DMS153 treated with DMSO at 0.1 percent for 48 hours (cell line): Measurements from ENCODE around the gene STARD8.

Experiments used
- DNase-seq: peaks from one replicate; lab custom pipeline; 2025; ENCODE audit not compliant: unreplicated experiment; lab: John Stamatoyannopoulos, UW

The STARD8 gene

DNA sequence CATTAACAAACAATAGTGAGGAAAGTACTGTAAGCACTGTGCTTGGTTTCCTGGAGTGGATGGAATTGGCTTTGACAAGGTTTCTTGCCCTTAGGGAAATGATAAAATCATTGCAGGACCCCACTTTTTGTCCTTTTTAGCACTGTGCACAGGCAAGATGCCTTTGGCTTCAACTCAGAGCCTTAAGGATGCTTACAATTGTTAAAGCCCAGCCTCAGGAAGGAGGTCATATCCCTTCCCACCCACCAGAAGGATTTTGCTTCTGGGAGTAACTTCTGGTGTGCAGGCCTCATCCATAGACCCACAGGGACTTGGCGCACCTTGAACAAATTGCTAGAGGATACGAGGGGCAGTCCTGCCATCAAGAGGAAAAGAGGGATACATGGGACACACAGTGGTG is 44.5 kb downstream of the STARD8 start:
- no peak for DNase-seq

GRCh38 chrX:68692651-68693050 is 45.2 kb downstream of the STARD8 start:
- DNase-seq, result no peak

DNA sequence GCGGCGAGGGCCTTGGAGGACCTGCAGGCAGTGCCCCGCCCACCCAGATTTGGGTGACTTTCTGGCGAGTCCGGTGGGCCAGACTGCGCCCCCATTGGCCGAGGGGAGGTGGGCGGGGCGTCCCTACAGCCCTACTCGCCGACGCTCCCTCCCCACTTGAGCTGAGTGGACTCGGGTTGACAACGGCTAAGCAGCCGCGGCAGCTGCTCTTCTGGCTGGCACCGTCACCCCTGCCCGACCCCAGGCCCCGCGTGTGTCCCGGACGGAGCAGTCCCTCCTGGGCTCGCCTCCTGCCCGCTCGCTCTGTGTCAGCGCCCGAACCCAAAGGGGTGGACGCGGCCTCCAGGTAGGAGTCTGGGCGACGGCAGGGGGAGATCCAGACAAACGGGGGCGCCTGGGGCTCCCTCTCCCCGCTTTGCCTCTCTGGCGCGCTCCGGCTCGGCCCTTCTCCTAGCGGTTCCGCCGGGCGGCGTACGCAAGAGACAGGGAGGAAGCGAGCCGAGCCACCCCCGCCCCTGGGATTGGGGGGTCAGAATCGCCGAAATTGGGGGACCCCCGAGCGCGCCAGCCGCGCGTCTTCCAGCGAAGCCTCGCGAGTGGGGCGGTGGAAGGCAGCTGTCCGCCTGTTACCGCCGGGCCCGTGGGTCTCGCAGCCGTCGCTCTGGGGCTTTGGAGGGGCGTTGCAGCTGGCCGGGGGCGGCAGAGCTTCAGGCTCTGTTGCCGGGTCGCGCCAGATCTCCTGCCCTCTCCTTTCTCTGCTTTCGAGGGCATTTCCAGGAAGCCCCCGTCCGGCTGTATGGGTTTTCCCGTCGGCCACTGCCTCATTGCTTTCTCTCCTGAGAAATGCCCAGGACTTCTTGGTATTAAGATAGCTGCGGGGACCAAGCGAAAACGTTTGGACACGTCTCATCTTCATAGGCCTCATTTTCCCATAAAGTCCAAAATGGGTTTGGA is 46.3 kb downstream of the STARD8 start:
- no peak for DNase-seq

GRCh38 chrX:68694435-68695205 is 47.2 kb downstream of the STARD8 start:
- no peak for DNase-seq

DNA sequence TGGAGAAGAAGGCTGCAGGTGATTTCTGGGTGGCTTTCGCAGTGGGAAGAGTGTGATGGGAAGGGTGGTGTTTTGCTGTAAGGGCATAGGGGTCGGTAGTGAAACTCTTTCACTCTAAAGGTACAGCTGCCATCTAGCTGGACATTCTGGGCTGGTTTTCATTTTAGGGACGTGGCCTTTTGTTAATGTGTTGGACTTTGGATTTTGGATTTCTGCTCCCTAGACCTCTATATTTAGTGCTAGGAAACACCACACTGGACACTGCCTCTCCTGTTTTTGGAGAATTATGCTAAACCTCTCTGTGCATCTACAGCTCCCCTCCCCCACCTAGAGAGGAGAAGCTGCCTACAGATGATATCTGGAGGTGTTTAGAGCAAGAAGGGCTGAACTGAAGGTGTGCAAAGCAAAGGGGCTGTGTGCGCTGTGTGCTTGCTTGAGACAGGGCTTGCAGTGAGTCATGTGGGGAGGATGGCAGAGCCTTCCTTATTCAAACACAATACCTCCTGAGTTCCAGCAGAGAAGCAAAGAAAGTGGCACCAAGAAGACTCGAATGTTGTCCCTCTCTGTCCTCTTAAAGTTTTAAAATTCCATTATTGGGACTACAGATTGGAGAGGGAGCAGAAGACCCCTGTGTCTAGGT is 47.9 kb downstream of the STARD8 start:
- no peak for DNase-seq

DNA sequence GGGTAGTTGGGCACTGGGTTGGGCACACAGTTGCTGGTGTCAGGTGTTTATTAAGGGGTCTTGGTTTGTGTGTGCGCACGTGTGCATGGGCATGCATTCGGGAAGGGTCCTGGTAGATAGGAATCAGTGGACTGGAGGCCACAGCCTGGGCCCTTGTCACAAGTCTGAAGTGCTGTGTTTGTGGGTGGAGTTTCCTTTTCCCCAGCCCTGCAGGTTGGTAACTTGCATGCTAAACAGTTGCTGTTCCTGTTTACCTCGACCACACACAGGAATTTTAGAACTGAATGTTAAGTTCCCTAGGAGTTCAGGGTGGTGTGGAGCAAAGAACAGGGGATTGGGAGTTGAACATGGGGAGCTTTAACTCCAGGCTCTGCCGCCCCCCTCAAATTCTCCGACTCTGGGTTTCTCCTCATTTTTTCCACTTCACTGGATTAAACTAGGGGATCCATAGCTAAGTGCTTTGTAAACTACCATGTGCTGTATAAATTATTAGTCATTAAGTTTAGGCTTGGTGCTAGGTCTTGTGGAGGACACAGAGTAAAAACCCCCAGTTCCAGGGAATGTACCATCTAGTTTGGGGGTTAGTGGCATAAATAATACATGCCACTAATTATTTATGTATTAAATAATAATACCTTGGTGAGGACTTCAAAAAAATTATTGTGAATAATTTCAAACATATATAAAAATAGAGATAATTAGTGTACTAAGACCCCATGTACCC is 49.0 kb downstream of the STARD8 start:
- no peak for DNase-seq

DNA sequence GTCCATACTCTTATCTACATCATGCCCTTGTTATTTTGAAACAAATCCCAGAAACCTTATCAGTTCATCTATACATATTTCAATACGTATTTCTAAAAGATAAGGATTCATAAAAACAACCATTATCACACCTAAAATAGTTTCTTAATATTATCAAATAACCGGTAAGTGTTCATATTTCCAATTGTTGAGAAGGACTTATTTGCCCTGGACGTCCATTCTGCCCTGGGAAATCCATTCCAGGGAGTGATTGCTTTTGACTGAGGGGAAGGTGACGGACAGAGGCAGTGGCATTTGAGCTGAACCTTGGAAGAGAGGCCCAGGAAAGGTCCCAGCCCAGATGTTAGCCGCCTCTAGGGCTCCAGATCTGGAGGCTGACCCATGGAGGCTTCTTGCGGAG is 49.6 kb downstream of the STARD8 start:
- DNase-seq, result no peak

DNA sequence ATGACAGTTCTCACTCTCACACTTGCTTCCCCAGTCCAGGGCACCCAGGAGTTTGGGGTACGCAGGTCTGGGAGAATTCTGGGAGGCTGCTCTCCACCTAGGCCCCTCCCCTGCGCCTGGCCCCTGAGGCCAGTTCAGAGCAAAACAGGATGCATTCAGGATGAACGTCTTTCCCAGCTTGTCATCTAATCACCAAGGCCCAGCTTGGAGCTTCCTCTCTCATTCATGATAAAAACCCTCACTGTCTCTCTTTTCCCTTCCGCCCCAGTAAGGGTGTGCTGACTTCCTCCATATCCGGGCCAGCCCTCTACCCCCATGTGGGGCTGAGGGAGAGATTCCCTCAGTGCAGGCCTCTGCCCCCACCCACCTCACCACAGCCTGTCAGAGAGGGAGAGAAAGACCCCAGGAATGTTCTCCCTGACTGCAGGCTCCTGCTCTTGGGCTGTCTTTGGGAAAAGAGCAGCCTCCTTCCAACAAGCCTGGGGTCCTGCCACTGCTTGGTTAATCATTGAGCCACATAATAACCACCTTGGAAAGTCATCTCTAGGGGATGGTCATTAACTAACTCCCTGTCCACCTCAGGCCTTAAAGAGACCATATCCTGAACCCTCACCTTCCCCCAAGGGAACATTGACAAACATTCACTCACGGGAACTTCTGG is 50.1 kb downstream of the STARD8 start:
- DNase-seq, result no peak

GRCh38 chrX:68698942-68699341 is 51.5 kb downstream of the STARD8 start:
- DNase-seq, result no peak

GRCh38 chrX:68699960-68700746 is 52.7 kb downstream of the STARD8 start:
- DNase-seq, result no peak

GRCh38 chrX:68703369-68703768 is 55.9 kb downstream of the STARD8 start:
- no peak for DNase-seq

GRCh38 chrX:68703846-68704245 is 56.4 kb downstream of the STARD8 start:
- no peak for DNase-seq

GRCh38 chrX:68705986-68706385 is 58.5 kb downstream of the STARD8 start:
- no peak for DNase-seq

GRCh38 chrX:68708503-68709290 is 61.2 kb downstream of the STARD8 start:
- no peak for DNase-seq

DNA sequence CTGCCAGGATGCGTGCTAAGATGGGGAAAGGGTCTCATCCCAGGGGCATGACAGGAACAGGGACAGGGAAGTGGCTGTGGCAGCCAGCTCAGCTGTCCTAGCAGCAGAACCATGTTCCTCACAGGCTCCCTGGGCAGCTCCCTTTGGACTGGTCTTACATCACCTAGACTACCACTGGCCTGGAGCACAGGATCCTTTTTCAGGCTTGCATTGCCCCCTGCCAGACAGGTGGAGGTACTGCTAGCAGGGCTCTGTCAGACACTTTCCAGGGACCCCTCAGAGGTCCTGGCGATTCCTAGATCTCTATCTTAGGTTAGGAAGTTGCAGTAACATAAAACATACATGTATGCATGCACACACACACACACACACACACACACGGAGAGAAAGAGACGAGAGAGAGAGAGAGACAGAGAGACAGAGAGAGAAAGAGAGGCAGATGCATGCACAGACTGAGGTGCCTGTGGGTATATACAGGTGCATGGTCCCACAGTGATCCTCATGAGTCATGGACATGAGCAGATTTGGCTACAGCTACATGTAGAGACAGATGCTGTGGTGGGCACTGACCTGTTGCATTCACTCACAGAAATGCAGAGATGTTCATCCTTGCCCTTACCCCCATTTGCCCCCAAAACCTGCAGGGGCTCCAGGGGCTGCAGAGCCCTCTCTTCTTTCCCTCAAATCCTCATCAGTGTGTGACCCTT is 63.6 kb downstream of the STARD8 start:
- DNase-seq, result no peak

DNA sequence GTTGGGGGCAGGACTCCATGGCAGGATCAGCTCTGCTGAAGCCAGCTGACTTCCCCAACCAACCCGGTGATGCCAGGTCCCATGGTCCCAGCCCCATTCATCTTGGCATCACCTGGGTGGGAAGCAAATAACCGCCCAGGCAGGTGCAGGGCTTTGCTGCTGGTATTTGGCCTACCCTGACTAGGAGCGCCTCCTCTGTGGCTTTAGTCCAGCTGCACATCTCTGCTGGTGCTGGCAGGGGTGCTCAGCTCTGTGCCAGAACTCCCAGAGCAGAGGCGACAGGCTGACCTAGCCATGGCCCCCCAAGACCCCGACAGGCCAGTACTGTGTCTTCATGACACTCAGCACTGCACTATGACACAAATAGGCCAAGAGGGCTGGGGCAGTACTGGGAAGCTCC is 64.4 kb downstream of the STARD8 start:
- DNase-seq, result no peak

GRCh38 chrX:68714856-68715255 is 67.4 kb downstream of the STARD8 start:
- DNase-seq, result no peak

- no peak for DNase-seq
Observed at GRCh38 chrX:68717196-68717595, 69.7 kb downstream of the STARD8 start.
